H9 (cell line): ENCODE results near the gene ATCAY. TPM values are rescaled to one million over a fixed set of nuclear protein-coding genes. Genes with fewer than 3 reads are reported as not detected.
A peak's percentile ranks its signal among the peaks of the same experiment; 100 is the strongest.

ENCODE experiments used
- DNase-seq: peaks from one replicate; pipeline ENCODE4 v3.0.0-alpha.2; 2017
- H2AFZ ChIP-seq: one replicate; pipeline ENCODE4 v1.6.1; 2013; ENCODE audit warnings: mild to moderate bottlenecking, low read length, control low read depth, moderate library complexity
- H2AK5ac ChIP-seq: 2 replicates; pipeline ENCODE4 v1.6.1; 2013; ENCODE audit warnings: low read length, control low read depth, mixed read lengths; ENCODE audit not compliant: insufficient read length
- H2BK120ac ChIP-seq: one replicate; pipeline ENCODE4 v1.6.1; 2013; ENCODE audit warnings: low read depth, mild to moderate bottlenecking, low read length, control low read depth, inconsistent platforms; ENCODE audit not compliant: poor library complexity, severe bottlenecking
- H2BK12ac ChIP-seq: 2 replicates; pipeline ENCODE4 v1.6.1; 2013; ENCODE audit warnings: low read length, control low read depth, mixed read lengths, low read depth; ENCODE audit not compliant: insufficient read length
- H2BK15ac ChIP-seq: 2 replicates; pipeline ENCODE4 v1.6.1; 2013; ENCODE audit warnings: low read depth, low read length, control low read depth
- H2BK20ac ChIP-seq: one replicate; pipeline ENCODE4 v1.6.1; 2013; ENCODE audit warnings: low read depth, mild to moderate bottlenecking, low read length, control low read depth, inconsistent platforms; ENCODE audit not compliant: poor library complexity, severe bottlenecking
- H2BK5ac ChIP-seq: 2 replicates; pipeline ENCODE4 v1.6.1; 2013; ENCODE audit warnings: low read length, control low read depth, mixed read lengths; ENCODE audit not compliant: insufficient read length
- H3K14ac ChIP-seq: 2 replicates; pipeline ENCODE4 v1.6.1; 2013; ENCODE audit warnings: low read length, control low read depth; ENCODE audit not compliant: insufficient read depth
- H3K18ac ChIP-seq: 2 replicates; pipeline ENCODE4 v1.6.1; 2013; ENCODE audit warnings: low read depth, mild to moderate bottlenecking, mixed read lengths, low read length, control low read depth; ENCODE audit not compliant: insufficient read length
- H3K23ac ChIP-seq: 2 replicates; pipeline ENCODE4 v1.6.1; 2013; ENCODE audit warnings: low read length, control low read depth, mixed read lengths, low read depth; ENCODE audit not compliant: insufficient read length
- H3K23me2 ChIP-seq: 2 replicates; pipeline ENCODE4 v1.6.1; 2013; ENCODE audit warnings: low read depth, mild to moderate bottlenecking, mixed read lengths, low read length, control low read depth; ENCODE audit not compliant: insufficient read length, poor library complexity, severe bottlenecking
- H3K27ac ChIP-seq: 2 replicates; pipeline ENCODE4 v1.5.1; 2013; ENCODE audit warnings: low read length, control low read depth, mixed read lengths, low read depth; ENCODE audit not compliant: insufficient read length
- H3K27me3 ChIP-seq: 2 replicates; pipeline ENCODE4 v1.6.1; 2013; ENCODE audit warnings: low read length, control low read depth, inconsistent platforms; ENCODE audit not compliant: insufficient read depth
- H3K4ac ChIP-seq: 2 replicates; pipeline ENCODE4 v1.6.1; 2013; ENCODE audit warnings: low read depth, mild to moderate bottlenecking, control low read depth, inconsistent platforms, low read length, moderate library complexity
- H3K4me1 ChIP-seq: 2 replicates; pipeline ENCODE4 v1.6.1; 2013; ENCODE audit warnings: low read length, control low read depth, inconsistent platforms; ENCODE audit not compliant: insufficient read depth
- H3K4me2 ChIP-seq: 2 replicates; pipeline ENCODE4 v1.6.1; 2013; ENCODE audit warnings: low read length, control low read depth, mixed read lengths; ENCODE audit not compliant: insufficient read length, insufficient read depth
- H3K56ac ChIP-seq: 2 replicates; pipeline ENCODE4 v1.6.1; 2013; ENCODE audit warnings: low read depth, mild to moderate bottlenecking, mixed read lengths, low read length, control low read depth; ENCODE audit not compliant: insufficient read length
- H3K79me1 ChIP-seq: 2 replicates; pipeline ENCODE4 v1.6.1; 2013; ENCODE audit warnings: low read depth, mild to moderate bottlenecking, moderate library complexity, low read length, control low read depth, inconsistent platforms; ENCODE audit not compliant: insufficient read depth, poor library complexity, severe bottlenecking
- H3K79me2 ChIP-seq: 2 replicates; pipeline ENCODE4 v1.6.1; 2013; ENCODE audit warnings: low read length, control low read depth, inconsistent platforms; ENCODE audit not compliant: insufficient read depth
- H3K9ac ChIP-seq: 2 replicates; pipeline ENCODE4 v1.6.1; 2013; ENCODE audit warnings: low read length, control low read depth, mixed read lengths; ENCODE audit not compliant: insufficient read length; ENCODE audit errors: extremely low read depth
- H3K9me3 ChIP-seq: one replicate; pipeline ENCODE4 v1.6.1; 2013; ENCODE audit warnings: low read depth, low read length, inconsistent platforms; ENCODE audit not compliant: control insufficient read depth
- H3T11ph ChIP-seq: one replicate; pipeline ENCODE4 v1.6.1; 2013; ENCODE audit warnings: mild to moderate bottlenecking, low read length, control low read depth, inconsistent platforms
- H4K20me1 ChIP-seq: one replicate; pipeline ENCODE4 v1.6.1; 2013; ENCODE audit not compliant: control insufficient read depth, insufficient read length, insufficient read depth
- H4K5ac ChIP-seq: 2 replicates; pipeline ENCODE4 v1.6.1; 2013; ENCODE audit warnings: low read depth, mild to moderate bottlenecking, mixed read lengths, low read length, control low read depth; ENCODE audit not compliant: insufficient read length
- H4K8ac ChIP-seq: replicated peaks from 2 replicates; pipeline ENCODE4 v1.6.1; 2013; ENCODE audit warnings: low read length, control low read depth, mixed read lengths, low read depth; ENCODE audit not compliant: insufficient read length
- H4K91ac ChIP-seq: 2 replicates; pipeline ENCODE4 v1.6.1; 2013; ENCODE audit warnings: low read depth, mild to moderate bottlenecking, moderate library complexity, mixed read lengths, low read length, control low read depth; ENCODE audit not compliant: insufficient read length
- H3K27ac Mint-ChIP-seq, 3 experiments: 2 replicates in 2 of 3; 3 replicates in 1 of 3; pipeline ENCODE4 v1.8.0; 2020 to 2021; ENCODE audit warnings: mixed read lengths in 3 of 3, mild to moderate bottlenecking in 1 of 3, moderate library complexity in 1 of 3
- H3K27me3 Mint-ChIP-seq: 2 replicates; pipeline ENCODE4 v1.8.0; 2021; ENCODE audit warnings: low read depth, mild to moderate bottlenecking, moderate library complexity, mixed read lengths
- H3K36me3 Mint-ChIP-seq, 3 experiments: 2 replicates in 2 of 3; 3 replicates in 1 of 3; pipeline ENCODE4 v1.8.0; 2020 to 2021; ENCODE audit warnings: low read depth in 3 of 3, mixed read lengths in 3 of 3; ENCODE audit not compliant: insufficient read depth in 1 of 3
- H3K4me1 Mint-ChIP-seq, 2 experiments: 2 replicates each; pipeline ENCODE4 v1.8.0; 2020; ENCODE audit warnings: mixed read lengths in 2 of 2
- H3K4me3 Mint-ChIP-seq, 2 experiments: 2 replicates in 1 of 2; 3 replicates in 1 of 2; pipeline ENCODE4 v1.8.0; 2020 to 2021; ENCODE audit warnings: mild to moderate bottlenecking in 2 of 2, mixed read lengths in 2 of 2, moderate library complexity in 1 of 2
- H3K9me3 Mint-ChIP-seq, 2 experiments: 2 replicates in 1 of 2; 3 replicates in 1 of 2; pipeline ENCODE4 v1.8.0; 2020; ENCODE audit warnings: mild to moderate bottlenecking in 2 of 2, mixed read lengths in 2 of 2, moderate library complexity in 1 of 2
- WGBS: extraction: QIAGEN DNeasy Blood & Tissue Kit; methylation state at CpG from one replicate; pipeline ENCODE4 v1.1.7; 2013; ENCODE audit warnings: missing lambda C conversion rate, low lambda C conversion rate, mixed read lengths; ENCODE audit not compliant: insufficient read length; ENCODE audit errors: extremely low coverage; 5-methylcytosine and 5-hydroxymethylcytosine counted together
- total RNA-seq: library from RNA; stranded (reverse); gene quantifications from 2 replicates; pipeline ENCODE4 v1.2.1, GENCODE V29; 2021
- TF ChIP-seq, protein P1 (sequence below): fragments of 200-600 bp; sonication (generic); conservative IDR thresholded peaks from 3 replicates; pipeline ENCODE4 v1.8.0; 2021; ENCODE audit warnings: antibody characterized with exemption, mild to moderate bottlenecking

Gene ATCAY
- total RNA-seq, 1 experiment from 2014 or later: 12.2 TPM

DNA sequence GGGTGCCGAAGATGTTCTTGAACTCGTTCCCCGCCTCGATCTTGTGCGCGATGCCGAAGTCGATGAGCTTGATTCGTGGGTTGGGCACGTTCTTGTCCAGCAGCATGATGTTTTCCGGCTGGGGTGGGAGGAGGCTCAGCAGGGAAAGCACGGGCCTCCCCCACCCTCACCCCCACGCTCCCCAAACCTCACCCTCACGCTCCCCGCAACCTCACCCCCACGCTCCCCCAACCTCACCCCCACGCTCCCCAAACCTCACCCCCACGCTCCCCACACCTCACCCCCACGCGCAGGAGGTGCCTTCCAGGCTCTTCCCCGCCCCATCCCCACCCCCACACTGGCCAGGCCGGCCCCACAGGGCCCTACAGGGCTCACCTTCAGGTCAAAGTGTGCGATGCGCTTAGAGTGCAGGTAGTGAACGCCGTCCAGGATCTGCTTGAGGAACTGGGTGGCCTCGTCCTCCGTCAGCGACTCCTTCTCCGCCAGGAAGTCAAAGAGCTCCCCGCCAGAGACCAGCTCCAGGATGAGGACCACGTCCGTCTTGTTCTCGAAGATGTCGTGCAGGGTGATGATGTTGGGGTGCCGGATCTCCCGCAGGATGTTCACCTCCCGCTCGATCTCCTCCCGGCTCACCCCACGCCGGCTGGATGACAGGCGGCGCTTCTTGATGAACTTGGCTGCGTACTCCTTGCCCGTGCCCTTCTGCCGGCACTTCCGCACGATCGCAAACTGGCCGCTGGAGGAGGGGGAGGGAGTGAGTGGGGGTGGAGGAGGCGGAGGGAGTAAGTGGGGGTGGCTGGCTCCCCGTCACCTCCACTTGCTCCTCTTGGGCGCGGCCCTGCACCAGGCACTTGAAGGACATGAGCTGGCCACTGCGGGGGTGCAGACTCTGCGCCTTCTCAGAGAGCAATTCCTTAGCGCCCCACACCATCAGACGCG is 84.0 kb downstream of the ATCAY start:
- no peak overlapping the region for H2AFZ ChIP-seq
- H2BK20ac ChIP-seq: no peak overlapping the region
- no peak overlapping the region for H3K23ac ChIP-seq
- H2BK12ac ChIP-seq: no peak overlapping the region
- H3K4me1 ChIP-seq: peaks cover 2% of the 10 kb centered on the region; the same call in 1 of the 2 replicates
- TF ChIP-seq, protein P1, sequence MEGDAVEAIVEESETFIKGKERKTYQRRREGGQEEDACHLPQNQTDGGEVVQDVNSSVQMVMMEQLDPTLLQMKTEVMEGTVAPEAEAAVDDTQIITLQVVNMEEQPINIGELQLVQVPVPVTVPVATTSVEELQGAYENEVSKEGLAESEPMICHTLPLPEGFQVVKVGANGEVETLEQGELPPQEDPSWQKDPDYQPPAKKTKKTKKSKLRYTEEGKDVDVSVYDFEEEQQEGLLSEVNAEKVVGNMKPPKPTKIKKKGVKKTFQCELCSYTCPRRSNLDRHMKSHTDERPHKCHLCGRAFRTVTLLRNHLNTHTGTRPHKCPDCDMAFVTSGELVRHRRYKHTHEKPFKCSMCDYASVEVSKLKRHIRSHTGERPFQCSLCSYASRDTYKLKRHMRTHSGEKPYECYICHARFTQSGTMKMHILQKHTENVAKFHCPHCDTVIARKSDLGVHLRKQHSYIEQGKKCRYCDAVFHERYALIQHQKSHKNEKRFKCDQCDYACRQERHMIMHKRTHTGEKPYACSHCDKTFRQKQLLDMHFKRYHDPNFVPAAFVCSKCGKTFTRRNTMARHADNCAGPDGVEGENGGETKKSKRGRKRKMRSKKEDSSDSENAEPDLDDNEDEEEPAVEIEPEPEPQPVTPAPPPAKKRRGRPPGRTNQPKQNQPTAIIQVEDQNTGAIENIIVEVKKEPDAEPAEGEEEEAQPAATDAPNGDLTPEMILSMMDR: no peak
- H3T11ph ChIP-seq: no peak overlapping the region
- no peak overlapping the region for H3K56ac ChIP-seq
- H3K27me3 ChIP-seq: no peaks in the 10 kb centered on the region
- H4K20me1 ChIP-seq: no peaks in the 10 kb centered on the region
- no peak overlapping the region for H2BK120ac ChIP-seq
- no peak overlapping the region for H4K8ac ChIP-seq
- H3K23me2 ChIP-seq: peaks cover 2% of the 10 kb centered on the region
- Mint-ChIP-seq H3K27ac (peak overlapping the region in 1 of 3 experiments; percentile 68; a peak in 2 of 7 replicates), H3K4me3 (no peak overlapping the region), H3K4me1 (peaks cover 16 to 22% of the 10 kb centered on the region in 2 experiments), H3K9me3 (no peaks in the 10 kb centered on the region), H3K36me3 (peaks cover 37 to 86% (median 77%) of the 10 kb centered on the region in 3 experiments; a peak in 6 of 7 replicates), H3K27me3 (no peaks in the 10 kb centered on the region)
- H3K4me2 ChIP-seq: no peak overlapping the region
- no peak overlapping the region for H4K91ac ChIP-seq
- peaks cover 11% of the 10 kb centered on the region; the same call in 1 of the 2 replicates for H3K79me2 ChIP-seq
- H3K9ac ChIP-seq: no peak overlapping the region
- H3K27ac ChIP-seq: no peak overlapping the region
- H2BK5ac ChIP-seq: no peak overlapping the region
- H3K79me1 ChIP-seq: peaks cover 7% of the 10 kb centered on the region
- no peak overlapping the region for H3K18ac ChIP-seq
- DNase-seq: no peak
- no peak overlapping the region for H2AK5ac ChIP-seq
- H4K5ac ChIP-seq: no peak overlapping the region
- no peak overlapping the region for H2BK15ac ChIP-seq
- no peak overlapping the region for H3K14ac ChIP-seq
- H3K9me3 ChIP-seq: no peaks in the 10 kb centered on the region
- no peak overlapping the region for H3K4ac ChIP-seq
- WGBS: no CpG with 5 or more reads among the region's 60 CpGs
